HG02798 (cell line): ENCODE results near the gene NRDC.
"Not testable (repeated sequence)": the region's sequence is repeated elsewhere in the genome, so short reads cannot be mapped to it uniquely, and the experiment has no call there.

Source experiments
- ATAC-seq: cut with Tn5 transposase; IDR thresholded peaks from one replicate; pipeline ENCODE4 v1.9.1; 2021; ENCODE audit warnings: mild to moderate bottlenecking; ENCODE audit not compliant: unreplicated experiment, poor library complexity

NRDC gene

DNA sequence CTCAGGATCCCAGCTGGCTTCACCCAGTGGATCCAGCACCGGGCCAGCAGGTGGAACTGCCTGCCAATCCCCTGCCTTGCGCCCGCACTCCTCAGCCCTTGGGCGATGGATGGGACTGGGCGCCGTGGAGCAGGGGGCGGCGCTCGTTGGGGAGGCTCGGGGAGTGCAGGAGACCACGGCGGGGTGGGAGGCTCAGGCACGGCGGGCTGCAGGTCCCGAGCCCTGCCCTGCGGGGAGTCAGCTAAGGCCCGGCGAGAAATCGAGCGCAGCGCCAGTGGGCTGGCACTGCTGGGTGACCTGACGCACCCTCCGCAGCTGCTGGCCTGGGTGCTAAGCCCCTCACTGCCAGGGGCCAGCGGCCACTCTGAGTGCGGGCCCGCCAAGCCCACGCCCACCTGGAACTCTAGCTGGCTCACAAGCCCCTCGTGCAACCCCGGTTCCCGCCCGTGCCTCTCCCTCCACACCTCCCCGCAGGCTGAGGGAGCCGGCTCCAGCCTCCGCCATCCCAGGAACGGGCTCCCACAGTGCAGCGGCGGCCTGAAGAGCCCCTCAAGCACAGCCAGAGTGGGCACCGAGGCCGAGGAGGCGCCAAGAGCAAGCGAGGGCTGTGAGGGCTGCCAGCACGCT is 31.1 kb downstream of the NRDC start:
- ATAC-seq = no peak

DNA sequence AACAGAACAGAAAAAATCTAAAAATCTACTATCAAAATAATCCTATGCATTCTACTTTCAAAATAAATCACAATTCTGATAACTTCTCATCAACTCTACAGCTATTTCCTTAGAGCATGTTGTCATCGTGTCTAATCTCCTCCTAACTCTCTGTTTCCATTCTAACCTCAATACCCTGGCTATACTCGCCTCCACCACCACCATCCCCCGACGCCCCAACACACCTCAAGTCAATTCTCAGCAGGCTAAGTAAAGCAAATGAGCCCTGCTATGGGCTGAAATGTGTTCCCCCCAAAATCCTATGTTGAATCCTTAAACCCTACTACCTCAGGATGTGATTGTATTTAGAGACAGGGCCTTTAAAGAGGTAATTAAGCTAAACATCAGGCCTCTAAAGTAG is 34.6 kb downstream of the NRDC start:
- no peak for ATAC-seq

DNA sequence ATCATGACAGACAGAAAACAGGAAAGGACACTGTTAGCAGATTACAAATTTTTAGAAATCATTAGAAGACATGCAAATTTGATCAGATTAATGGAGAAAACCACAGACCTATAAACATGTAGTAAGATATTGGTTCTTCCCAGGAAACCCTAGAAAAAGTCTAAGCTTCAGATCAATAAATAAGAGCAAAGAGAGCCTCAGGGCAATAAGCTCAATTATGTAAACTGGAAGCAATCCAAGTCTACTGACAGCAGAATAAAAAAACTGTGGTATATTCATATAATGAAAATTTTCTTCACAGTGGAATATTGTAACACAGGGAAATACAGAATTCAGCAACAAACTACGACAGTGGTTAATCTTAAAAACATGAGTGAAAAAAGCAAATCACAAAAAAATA is 36.3 kb downstream of the NRDC start:
- no peak for ATAC-seq

DNA sequence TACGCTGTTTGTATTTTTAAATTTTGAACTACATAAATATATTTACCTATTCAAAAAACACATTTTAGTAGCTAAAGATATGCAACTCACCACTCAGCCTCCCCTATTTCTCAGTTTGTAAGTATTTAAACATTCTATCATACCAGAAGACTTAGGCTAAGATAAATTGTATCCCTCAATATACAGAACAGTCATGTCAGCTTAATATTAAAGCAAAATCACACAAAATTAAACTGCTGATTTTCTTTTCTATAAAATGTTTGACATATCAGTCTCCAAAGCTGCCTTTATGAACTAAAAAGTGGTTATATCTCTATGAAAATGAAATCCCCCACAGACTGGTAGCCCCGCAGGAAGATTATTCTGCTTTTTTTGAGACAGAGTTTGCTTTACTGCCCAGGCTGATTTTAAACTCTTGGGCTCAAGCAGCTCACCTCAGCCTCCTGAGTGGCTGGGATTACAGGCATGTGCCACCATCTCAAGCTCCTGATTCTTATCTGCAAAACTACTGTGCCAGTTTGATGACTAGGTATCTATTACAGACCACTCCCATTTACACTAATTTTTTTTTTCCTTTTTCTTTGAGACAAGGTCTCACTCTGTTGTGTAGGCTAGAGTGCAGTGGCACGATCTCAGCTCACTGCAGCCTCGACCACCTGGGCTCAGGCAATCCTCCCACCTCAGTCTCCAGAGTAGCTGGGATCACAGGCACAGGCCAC is 37.6 kb downstream of the NRDC start:
- ATAC-seq = no peak

DNA sequence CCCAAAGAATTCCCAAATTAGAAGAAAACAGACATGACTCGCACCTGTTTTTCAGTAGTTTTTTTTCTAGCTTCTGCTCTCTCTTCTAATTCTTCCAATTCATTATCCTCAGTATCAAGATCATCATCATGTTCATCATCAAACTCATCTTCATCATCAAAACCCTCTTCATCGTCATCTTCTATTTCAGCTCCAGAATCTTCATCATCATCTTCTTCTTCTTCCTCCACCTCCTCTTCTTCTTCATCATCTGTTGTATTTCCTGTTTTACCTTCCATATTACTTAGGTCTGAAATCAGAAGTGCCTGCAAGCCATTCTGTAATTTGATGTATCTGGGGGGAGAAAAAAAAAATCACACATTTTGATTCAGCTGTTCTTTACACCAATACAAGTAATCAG is 38.3 kb downstream of the NRDC start:
- ATAC-seq = no peak

DNA sequence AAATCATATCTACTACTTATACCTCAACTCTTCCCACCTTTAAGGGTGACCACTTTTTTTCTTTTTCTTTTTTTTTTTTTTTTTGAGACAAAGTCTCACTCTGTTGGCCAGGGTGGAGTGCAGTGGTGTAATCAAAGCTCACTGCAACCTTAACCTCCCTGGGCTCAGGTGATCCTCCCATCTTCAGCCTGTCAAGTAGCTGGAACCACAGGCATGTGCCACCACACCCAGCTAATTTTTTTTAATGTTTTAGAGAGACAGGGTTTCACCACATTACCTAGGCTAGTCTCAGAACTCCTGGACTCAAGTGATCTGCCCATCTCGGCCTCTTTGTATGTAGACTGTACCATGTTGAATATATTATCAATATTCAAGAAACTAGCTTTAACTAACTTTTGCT is 39.4 kb downstream of the NRDC start:
- ATAC-seq = no peak

DNA sequence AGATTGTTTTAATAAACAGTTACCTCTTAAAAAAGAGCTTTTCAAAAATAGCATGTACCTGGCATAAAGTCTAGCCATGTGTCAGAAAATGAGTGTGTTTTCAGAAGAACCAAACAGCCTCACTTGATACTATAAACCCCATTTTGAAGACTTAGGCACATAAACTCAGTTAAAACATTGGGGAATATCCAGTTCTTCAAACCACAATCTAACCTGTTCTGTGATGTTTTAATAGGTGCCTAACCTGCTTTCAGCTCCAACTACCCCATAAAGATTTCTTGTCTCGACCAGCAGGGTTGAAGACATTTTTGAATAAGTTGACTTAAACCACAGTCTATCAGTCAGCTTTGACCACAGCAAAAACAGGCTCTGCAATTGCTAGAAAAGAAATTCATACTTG is 41.3 kb downstream of the NRDC start:
- ATAC-seq = no peak

DNA sequence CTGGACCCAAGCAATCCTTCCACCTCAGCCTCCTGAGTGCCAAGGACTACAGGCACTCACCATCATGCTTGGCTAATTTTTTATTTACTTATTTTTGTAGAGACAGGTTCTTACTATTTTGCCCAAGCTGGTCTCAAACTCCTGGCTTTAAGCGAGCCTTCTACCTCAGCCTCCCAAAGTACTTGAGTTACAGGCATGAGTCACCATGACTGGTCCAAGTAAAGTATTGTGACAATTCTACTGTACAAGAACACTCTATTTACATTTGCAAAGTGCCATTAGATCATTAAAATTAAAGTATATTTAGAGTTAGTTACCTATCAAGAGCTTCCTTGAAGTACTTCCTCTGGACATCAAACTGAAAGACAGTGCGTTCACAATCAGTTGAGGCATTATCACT is 44.8 kb downstream of the NRDC start:
- ATAC-seq = no peak

DNA sequence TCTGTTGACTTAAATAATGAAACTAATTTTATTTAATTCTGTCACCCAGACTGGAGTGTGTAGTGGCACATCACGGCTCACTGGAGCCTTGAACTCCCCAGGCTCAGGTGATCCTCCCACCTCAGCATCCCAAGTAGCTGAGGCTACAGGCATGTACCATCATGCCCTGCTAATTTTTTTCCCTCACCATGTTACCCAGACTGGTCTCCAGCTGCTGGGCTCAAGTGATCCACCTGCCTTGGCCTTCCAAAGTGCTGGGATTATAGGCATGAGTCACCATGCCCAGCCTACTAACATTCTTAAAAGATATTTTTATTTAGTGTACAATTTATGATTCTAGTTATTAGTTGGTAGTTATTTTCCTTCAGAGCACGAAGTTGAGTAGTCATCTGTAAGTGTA is 49.5 kb downstream of the NRDC start:
- no peak for ATAC-seq

DNA sequence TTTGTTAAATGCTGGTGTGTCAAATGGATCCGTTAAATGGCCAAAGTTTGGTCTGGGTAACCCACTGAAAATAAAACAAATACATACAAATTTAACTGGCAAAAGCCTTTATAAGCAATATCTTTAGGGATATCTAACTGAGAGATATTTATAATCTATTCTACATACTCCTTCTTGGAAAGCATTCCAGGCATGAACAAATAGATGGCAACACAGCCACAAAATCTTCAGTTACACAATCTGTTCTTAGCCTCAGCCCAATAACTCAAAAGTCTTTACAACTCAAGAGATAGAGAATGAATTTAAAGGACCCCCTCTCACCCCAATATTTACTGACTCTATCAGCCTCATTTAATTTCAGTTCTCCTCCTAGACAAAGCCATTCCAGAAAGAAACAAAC is 58.7 kb downstream of the NRDC start:
- no peak for ATAC-seq

DNA sequence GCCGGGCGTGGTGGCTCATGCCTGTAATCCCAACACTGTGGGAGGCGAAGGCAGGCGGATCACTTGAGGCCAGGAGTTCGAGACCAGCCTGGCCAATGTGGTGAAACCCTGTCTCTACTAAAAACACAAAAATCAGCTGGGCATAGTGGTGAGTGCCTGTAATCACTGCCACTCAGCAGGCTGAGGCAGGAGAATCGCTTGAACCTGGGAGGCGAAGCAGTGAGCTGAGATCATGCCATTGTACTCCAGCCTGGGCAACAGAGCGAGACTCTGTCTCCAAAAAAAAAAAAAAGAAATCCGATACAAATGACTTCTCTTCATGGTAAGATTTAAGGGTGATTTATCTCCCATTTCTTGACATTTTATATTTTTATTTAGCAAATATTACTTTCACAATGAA is 59.5 kb downstream of the NRDC start:
- not testable (repeated sequence) for ATAC-seq

DNA sequence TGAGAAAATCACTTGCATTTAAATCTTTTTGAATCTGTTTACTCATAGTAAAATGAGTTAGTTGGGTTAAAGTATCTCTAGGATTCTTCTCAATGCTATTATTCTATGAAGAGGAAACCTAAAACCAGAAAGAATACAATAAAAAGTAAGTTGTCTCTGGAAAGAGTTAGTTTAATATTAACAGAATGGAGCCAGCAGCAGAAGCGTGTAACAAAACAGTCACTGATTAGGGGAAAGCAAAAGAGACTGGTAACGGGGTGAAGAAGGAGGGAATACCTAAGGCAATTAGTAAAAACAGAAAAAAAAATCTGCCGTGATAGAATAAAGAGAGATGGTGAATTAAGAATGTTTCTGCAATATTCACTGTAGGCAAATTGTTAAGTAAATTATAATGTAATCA is 60.0 kb downstream of the NRDC start:
- no peak for ATAC-seq

DNA sequence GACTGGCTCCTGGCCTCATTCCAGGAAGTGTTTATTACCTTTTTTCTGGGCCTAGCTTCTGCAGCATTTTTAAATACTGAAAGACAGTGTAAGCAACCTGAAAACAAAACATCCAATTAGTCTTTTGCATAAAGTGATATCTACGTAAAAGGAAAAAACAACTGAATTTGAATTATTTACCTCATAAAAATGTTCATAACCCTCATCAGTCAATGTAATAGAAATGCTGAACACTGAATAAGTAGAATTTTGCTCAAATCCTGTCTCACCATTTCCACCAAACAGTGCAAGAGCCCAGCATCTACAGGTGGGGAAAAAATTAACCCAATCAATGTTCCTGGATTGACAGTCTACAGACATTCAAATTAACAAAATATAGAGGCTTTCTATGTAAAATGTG is 64.0 kb downstream of the NRDC start:
- ATAC-seq = no peak

DNA sequence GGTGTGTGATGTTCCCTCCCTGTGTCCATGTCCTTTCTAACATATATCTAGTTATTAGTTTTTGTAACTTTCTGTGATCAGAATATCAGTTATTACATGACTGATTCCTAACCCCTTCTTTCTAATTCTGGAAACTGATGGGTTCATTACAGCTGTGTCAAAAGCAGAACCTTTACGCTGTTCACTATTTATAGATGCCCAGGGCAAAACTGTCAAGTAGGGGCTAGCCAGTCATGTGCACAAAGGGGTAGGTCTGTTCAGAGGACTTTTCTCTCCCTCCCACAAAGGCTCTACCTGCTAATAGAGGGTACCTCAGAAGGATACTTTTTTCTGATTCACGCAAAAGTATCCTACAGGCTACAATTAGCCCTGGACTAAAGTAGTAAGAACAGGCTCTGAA is 79.2 kb downstream of the NRDC start:
- ATAC-seq = no peak

DNA sequence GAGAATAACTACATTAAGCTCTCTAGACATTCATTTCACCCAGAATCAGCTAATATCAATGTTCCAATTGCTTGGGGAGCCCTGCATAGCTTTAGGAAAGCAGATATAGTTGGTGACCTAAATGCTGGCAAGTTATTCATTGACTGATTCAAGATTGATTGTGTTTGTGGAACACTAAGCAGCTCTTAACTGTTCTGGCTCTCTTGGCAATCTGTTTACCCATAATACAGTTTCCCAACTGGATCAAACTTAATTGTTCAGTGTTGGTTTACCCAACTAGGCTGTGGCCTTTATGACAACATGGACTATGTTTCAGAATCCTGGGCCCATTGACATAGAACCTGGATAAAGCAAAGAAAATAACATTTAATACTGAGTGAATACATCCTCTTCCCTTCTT is 83.7 kb downstream of the NRDC start:
- ATAC-seq = no peak

DNA sequence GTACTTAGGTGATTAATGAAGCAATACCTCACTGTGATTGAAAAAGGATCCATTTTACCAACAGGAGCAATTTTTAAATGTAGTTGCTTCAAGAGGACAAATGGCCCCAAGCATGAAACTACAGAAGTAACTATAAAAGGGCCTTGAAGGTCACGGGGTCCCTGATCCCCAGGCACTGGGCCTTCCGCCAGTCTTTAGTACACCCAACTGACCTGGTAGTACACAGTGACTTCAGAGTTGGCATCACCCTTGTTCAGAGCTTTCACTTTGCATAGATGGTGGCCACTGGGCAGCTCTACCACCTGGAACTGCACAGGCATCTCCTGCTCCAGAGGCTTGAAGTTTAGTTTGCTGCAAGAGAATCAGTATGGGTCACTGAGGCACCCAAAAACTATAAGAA is 84.3 kb downstream of the NRDC start:
- no peak for ATAC-seq

DNA sequence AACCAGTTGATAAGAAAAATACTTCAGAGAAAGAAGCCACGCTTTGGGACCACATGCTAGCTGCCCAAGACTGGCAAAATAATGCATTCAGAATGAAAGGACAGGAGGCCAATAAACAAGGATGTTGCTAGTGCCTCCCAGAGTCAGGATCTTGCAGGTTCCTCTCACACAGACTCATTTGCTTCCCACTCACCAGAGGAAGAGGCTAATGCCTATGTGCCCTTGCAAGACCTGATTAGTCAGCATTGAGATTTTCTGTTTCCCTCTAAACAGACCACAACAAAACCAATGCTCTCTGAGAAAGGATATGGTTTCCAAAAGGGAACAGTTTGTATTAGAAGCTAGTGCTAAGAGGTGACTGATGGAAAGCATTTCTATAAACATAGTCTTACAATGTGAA is 85.7 kb downstream of the NRDC start:
- ATAC-seq = no peak

DNA sequence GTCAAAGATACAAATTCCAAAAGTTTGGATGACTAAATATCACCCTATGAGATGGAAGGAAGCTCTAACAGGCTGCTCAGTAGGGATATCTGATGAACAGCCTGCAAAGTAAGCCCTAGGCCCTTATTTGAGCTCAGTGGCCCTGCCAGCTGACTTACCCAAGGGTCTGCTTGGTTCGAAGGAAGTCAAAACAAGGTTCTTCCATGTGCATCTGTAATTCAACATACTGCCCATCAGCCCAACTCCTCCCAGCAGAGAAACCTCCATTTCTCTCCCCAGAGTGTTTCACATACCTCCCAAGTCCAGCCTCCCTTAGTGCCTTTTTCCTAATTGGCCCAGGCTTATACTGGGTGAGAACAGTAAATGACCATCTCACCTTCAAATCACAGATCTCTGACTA is 86.6 kb downstream of the NRDC start:
- ATAC-seq = no peak

DNA sequence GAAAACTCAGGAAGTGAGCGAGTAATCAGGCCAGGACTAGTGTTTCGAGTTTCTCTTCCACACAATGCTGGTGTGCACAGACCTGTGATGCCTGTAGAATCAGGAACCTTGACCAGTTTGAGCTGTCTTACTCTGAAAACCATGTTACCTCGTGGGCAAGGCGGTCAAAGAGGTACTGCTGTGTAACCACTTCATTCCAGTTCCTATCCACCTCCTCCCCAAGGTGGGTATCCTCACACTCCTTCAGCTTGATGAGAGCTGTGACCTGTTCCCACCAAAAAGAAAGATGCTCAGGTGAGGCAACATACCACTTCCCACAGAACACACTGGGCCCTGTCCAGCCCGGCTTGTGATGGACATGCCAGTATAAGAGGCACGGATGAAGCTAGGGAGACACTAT is 88.1 kb downstream of the NRDC start:
- ATAC-seq = no peak

DNA sequence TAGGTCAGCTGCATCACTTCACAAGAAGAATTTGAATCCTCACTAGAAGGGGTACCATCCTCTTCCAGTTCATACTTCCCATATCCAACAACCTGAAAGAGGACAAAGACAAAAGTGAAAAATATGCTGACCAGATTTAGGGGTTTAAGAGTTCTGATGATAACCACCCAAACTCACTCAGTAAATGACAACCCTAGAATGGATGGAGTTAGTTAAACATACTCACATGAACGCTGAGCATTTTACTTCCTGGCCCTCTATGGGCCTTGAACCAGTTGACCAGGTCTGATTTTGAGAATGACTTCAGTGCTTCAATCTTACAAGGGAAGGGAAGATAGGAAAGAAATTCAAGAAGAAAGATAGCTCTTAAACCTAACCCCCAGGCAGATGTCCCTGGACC is 89.2 kb downstream of the NRDC start:
- ATAC-seq = no peak

DNA sequence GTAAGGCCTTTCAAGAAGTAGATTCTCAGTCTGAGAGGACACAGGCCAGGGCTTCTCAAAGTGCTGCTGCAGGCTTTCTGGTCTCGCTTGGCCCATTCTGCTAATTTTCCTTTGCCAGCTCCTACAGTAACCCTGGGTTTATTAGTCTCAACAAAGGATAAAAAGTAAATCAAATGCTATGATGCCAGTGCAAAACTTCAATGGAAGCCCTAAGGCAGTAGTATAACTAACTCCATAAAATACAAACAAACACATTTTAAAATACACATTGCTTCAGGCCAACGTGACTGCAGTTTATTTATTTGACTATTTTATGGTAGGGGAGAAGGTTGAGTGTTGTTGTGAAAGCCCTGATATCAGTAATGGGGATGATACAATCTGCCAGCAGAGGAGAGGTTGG is 89.6 kb downstream of the NRDC start:
- no peak for ATAC-seq

DNA sequence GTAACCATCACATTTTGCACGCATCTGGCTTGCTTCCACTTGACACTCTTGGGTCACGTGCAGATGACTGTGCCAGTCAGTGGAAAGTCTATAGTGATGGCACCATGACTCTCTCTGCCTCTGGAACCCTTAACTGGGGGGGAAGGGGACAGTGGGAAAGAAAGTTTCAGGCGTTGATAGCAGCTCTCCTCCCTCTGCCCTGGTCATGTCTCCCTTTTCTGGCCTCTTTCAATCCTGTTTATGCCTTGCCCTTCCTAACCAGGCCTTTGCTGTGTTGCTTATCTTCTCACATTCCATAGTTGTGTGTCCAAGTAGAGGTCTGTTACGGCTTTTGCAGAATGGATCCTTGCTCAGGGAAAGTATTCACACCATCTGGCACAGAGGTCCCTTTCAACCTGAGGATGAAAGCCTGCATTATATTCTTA is 93.5 kb downstream of the NRDC start:
- ATAC-seq = no peak
